H1 (cell line): ENCODE results near the gene MRPL20. TPM values are rescaled to one million over a fixed set of nuclear protein-coding genes. Genes with fewer than 3 reads are reported as not detected.

ENCODE experiments used
- ATF3 ChIP-seq: IDR thresholded peaks from 2 replicates; pipeline ENCODE4 v1.6.1; 2011; ENCODE audit warnings: low read depth, mild to moderate bottlenecking, low read length; ENCODE audit not compliant: insufficient read depth
- polyA plus RNA-seq, 7 experiments: library from polyadenylated mRNA; depleted of rRNA in 3 of 7; stranded (reverse) in 5 of 7; unstranded in 2 of 7; fragments of >200 nt in 5 of 7; fragments of 200-250 nt in 2 of 7; gene quantifications; 1 replicate in 5 of 7; 2 replicates in 1 of 7; 4 replicates in 1 of 7; pipeline versions ENCODE4 v1.2.1 to v1.2.3, GENCODE V29; 2011 to 2013; ENCODE audit warnings: missing spikeins in 2 of 7, mixed read lengths in 2 of 7
- total RNA-seq: library from RNA; stranded (reverse); fragmentation: NEBNext Ultra II Directional; extraction: Animal tissue kit (Norgen Biotek cat#: 25700); gene quantifications from 2 replicates; pipeline ENCODE4 v1.2.1, GENCODE V29; 2021

The MRPL20 gene
- total and polyA plus RNA-seq, 2 of the 8 experiments (the other 6 are each of a cell fraction or from before 2014, with no cell fraction given): 126 to 151 TPM

- no peak for TF ChIP-seq ATF3
Measured at GRCh38 chr1:1422465-1423244, 15.6 kb upstream of the MRPL20 start (continued).
